ENCODE results near the gene BHLHA9. TPM values are rescaled to one million over a fixed set of nuclear protein-coding genes. Genes with fewer than 3 reads are reported as not detected.

The BHLHA9 gene
- total RNA-seq, 2 donors from 2014 or later, result not detected

- Histone ChIP-seq H3K27me3 (replicated peaks; ENCODE audit: insufficient read depth) (no peaks in the 10 kb centered on the region), H3K4me3 (no peak overlapping the region), H3K4me1 (ENCODE audit: control insufficient read depth in 1 of 2, low read depth in 2 of 2) (no peaks in the 10 kb centered on the region), H3K9me3 (no peaks in the 10 kb centered on the region), H3K27ac (no peak overlapping the region), H3K36me3 (no peaks in the 10 kb centered on the region)
- TF ChIP-seq, protein P1, sequence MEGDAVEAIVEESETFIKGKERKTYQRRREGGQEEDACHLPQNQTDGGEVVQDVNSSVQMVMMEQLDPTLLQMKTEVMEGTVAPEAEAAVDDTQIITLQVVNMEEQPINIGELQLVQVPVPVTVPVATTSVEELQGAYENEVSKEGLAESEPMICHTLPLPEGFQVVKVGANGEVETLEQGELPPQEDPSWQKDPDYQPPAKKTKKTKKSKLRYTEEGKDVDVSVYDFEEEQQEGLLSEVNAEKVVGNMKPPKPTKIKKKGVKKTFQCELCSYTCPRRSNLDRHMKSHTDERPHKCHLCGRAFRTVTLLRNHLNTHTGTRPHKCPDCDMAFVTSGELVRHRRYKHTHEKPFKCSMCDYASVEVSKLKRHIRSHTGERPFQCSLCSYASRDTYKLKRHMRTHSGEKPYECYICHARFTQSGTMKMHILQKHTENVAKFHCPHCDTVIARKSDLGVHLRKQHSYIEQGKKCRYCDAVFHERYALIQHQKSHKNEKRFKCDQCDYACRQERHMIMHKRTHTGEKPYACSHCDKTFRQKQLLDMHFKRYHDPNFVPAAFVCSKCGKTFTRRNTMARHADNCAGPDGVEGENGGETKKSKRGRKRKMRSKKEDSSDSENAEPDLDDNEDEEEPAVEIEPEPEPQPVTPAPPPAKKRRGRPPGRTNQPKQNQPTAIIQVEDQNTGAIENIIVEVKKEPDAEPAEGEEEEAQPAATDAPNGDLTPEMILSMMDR (IDR thresholded peaks at IDR 0.05), result no peak
- DNase-seq (ENCODE audit: low spot score) (no peak), ATAC-seq (ENCODE audit: insufficient number of reproducible peaks, low FRiP score, low read depth) (no peak)
Measured at GRCh38 chr17:1289695-1290094, 19.5 kb downstream of the BHLHA9 start.

GRCh38 chr17:1290676-1291075 is 20.4 kb downstream of the BHLHA9 start:
- no peak for ATAC-seq (ENCODE audit: insufficient number of reproducible peaks, low FRiP score, low read depth)
- no peaks in the 10 kb centered on the region for H3K9me3 ChIP-seq
- TF ChIP-seq, protein P1 (IDR thresholded peaks at IDR 0.05), result no peak
- DNase-seq (ENCODE audit: low spot score), result no peak
- no peak overlapping the region for H3K27ac ChIP-seq
- H3K4me1 ChIP-seq (ENCODE audit: control insufficient read depth in 1 of 2, low read depth in 2 of 2), result no peaks in the 10 kb centered on the region
- no peak overlapping the region for H3K4me3 ChIP-seq
- H3K27me3 ChIP-seq (replicated peaks; ENCODE audit: insufficient read depth), result no peaks in the 10 kb centered on the region
- no peaks in the 10 kb centered on the region for H3K36me3 ChIP-seq

GRCh38 chr17:1294157-1294717 is 24.0 kb downstream of the BHLHA9 start:
- H3K4me1 ChIP-seq (ENCODE audit: control insufficient read depth in 1 of 2, low read depth in 2 of 2), result no peaks in the 10 kb centered on the region
- DNase-seq (ENCODE audit: low spot score) (no peak), ATAC-seq (ENCODE audit: insufficient number of reproducible peaks, low FRiP score, low read depth) (no peak)
- H3K9me3 ChIP-seq, result no peaks in the 10 kb centered on the region
- H3K4me3 ChIP-seq, result no peak overlapping the region
- no peaks in the 10 kb centered on the region for H3K27me3 ChIP-seq (replicated peaks; ENCODE audit: insufficient read depth)
- peaks cover 4% of the 10 kb centered on the region for H3K36me3 ChIP-seq
- no peak overlapping the region for H3K27ac ChIP-seq
- TF ChIP-seq, protein P1 (IDR thresholded peaks at IDR 0.05), result no peak

- TF ChIP-seq, protein P1 (IDR thresholded peaks at IDR 0.05), result no peak
- H3K9me3 ChIP-seq, result no peaks in the 10 kb centered on the region
- no peak overlapping the region for H3K4me3 ChIP-seq
- no peaks in the 10 kb centered on the region for H3K27me3 ChIP-seq (replicated peaks; ENCODE audit: insufficient read depth)
- H3K36me3 ChIP-seq, result peaks cover 4% of the 10 kb centered on the region
- H3K27ac ChIP-seq, result no peak overlapping the region
- DNase-seq (ENCODE audit: low spot score) (no peak), ATAC-seq (ENCODE audit: insufficient number of reproducible peaks, low FRiP score, low read depth) (no peak)
- no peaks in the 10 kb centered on the region for H3K4me1 ChIP-seq (ENCODE audit: control insufficient read depth in 1 of 2, low read depth in 2 of 2)
Measured at GRCh38 chr17:1298606-1299005, 28.4 kb downstream of the BHLHA9 start.

GRCh38 chr17:1299552-1300370 is 29.5 kb downstream of the BHLHA9 start:
- H3K27me3 ChIP-seq (replicated peaks; ENCODE audit: insufficient read depth), result no peaks in the 10 kb centered on the region

More at GRCh38 chr17:1299552-1300370, 29.5 kb downstream of the BHLHA9 start:
- ATAC-seq (ENCODE audit: insufficient number of reproducible peaks, low FRiP score, low read depth) (no peak), DNase-seq (ENCODE audit: low spot score) (no peak)
- peaks cover 7 to 8% of the 10 kb centered on the region in 2 donors for H3K4me1 ChIP-seq (ENCODE audit: control insufficient read depth in 1 of 2, low read depth in 2 of 2)
- TF ChIP-seq, protein P1 (IDR thresholded peaks at IDR 0.05), result no peak
- no peak overlapping the region for H3K4me3 ChIP-seq
- peaks cover 4% of the 10 kb centered on the region for H3K36me3 ChIP-seq
- no peak overlapping the region for H3K27ac ChIP-seq
- no peaks in the 10 kb centered on the region for H3K9me3 ChIP-seq

All from thoracic aorta (tissue), 2 donors.